ENCODE results near the gene ITGA6.

The ITGA6 gene

DNA sequence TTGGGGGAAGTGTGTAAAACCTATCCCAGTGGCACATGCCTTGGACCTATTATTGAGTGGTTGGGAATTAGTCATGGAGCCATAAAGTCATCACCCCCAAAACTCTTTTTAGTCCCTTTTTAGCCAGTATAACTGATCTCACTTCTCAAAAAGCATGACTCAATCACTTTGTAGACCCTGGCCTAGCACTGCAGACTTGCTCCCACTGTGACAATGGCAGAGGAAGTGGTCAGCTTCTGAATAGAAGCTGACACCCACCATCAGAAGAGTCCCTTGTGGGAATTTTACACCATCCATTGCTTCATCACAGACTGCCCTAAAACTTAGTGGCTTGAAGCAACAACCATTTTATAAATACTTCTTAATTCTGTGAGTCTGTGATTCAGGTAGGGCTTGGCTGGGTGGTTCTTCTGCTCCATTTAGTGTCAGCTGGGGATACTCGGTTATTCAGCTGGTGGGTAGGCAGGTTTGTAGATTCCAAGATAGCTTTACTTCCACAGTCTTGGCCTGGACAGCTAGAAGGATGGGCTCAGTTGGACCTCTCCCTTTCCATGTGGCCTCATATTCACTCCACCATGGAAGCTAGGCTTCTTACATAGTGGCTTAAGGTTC, 10.8 kb upstream of the ITGA6 start:
- no peak for DNase-seq

GRCh38 chr2:172420216-172420615, 7.2 kb upstream of the ITGA6 start:
- DNase-seq, result no peak

- no peak for DNase-seq
Observed at GRCh38 chr2:172423160-172423559, 4.2 kb upstream of the ITGA6 start.

GRCh38 chr2:172425336-172425735, 2.0 kb upstream of the ITGA6 start:
- no peak for DNase-seq

- no peak for DNase-seq
Observed at GRCh38 chr2:172426635-172427255, 641 bp upstream of the ITGA6 start.

GRCh38 chr2:172427990-172428831, 825 bp downstream of the ITGA6 start:
- DNase-seq, result peak; percentile 56 to 65

GRCh38 chr2:172428832-172429210, 1.4 kb downstream of the ITGA6 start:
- no peak for DNase-seq

GRCh38 chr2:172429301-172429968, 2.0 kb downstream of the ITGA6 start:
- DNase-seq, result no peak

GRCh38 chr2:172430027-172430426, 2.6 kb downstream of the ITGA6 start:
- DNase-seq, result no peak

DNA sequence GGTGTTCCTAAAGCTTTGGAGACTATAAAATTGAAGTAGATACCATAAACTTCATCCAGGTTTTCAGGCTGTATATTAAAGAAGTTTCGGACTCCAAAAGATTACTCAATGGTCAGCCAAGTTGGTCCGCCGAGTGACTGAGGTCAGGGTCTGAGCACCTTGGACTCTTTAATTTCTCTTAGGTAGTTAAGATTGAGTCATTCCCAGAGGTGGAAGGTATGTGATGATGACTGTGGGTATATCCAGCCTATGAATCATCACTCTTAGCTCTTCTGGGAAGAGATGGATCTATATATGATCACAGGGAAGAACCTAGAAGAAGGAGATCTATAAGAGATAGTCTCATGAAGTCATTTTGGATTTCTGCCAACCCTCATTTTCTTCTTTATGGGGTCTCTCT, 3.3 kb downstream of the ITGA6 start:
- DNase-seq, result no peak

DNA sequence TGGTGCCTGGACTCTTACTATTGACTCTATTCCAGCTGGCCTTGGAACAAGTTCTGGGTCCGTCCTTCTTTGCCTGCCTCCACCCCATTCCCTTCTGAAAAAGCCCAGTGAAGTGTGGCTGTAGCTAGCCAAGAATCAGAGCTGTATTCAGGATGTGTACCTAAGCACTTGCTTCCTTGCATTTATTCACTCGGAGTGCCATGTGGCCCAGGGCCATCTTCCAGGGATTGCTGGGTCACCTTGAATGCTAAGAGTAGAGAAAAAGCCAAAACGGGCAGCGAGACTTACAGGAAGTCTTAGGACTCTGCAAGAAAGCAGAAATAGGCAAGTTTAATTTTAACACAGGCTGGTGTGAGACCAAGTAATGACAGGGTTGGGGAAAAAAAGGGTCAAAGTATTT, 4.1 kb downstream of the ITGA6 start:
- no peak for DNase-seq

- DNase-seq, result no peak
Observed at GRCh38 chr2:172431993-172432392, 4.6 kb downstream of the ITGA6 start.

- DNase-seq, result no peak
Observed at GRCh38 chr2:172433144-172433543, 5.8 kb downstream of the ITGA6 start.

GRCh38 chr2:172434821-172435605, 7.6 kb downstream of the ITGA6 start:
- DNase-seq, result peak; percentile 43 to 80

DNA sequence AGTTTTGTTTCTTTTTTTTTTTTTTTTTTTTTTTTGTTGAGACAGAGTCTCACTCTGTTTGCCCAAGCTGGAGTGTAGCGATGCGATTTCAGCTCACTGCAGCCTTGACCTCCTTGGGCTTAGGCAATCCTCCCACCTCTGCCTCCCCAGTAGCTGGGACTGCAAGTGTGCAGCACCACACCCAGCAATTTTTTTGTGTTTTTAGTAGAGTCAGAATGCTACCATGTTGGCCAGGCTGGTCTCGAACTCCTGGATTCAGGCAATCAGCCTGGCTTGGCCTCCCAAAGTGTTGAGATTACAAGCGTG, 8.2 kb downstream of the ITGA6 start:
- no peak for DNase-seq

GRCh38 chr2:172436889-172437288, 9.5 kb downstream of the ITGA6 start:
- DNase-seq, result no peak

DNA sequence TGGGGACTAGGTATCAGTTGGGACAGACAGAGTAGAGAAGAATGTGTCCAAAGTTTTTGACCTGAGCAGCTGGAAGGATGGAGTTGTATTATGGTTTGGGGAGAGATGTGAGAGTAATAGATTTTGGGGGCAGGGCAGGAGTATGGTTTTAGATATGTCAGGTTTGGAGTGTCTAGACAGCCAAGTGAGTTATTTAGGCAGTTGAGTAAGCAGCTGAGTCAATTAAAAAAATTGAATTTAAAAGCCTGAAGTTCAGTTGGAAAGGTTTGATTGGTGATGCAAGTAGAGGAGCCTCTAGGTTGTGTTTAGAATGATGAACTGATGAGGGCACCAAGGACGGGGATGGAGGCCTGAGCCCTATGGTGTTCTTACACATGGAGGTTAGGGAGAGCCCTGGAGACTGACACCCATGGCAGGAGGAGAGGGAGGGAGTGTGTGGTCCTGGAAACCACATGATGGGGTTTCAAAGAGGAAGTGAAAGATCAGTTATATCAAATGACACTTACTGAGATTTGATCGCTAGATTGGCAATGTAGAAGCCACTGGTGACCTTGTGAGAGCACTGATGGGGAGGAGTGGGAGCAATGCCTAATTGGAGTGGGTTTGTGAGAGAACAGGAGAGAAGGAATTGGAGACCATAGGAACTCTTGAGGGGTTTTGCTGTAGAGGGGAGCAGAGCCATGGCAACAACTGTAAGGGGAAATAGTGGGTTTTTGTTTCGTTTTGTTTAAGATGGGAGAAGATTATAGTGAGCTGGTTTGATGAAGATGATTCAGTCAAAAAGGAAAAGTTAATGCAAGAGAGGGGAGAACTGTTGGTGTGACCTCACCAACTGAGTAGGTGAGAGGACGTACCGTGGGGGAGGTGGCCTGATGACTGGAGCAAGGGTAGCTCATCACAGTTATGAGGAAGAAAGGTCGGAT, 10.3 kb downstream of the ITGA6 start:
- DNase-seq, result peak in 1 of 2 donors; percentile 37

DNA sequence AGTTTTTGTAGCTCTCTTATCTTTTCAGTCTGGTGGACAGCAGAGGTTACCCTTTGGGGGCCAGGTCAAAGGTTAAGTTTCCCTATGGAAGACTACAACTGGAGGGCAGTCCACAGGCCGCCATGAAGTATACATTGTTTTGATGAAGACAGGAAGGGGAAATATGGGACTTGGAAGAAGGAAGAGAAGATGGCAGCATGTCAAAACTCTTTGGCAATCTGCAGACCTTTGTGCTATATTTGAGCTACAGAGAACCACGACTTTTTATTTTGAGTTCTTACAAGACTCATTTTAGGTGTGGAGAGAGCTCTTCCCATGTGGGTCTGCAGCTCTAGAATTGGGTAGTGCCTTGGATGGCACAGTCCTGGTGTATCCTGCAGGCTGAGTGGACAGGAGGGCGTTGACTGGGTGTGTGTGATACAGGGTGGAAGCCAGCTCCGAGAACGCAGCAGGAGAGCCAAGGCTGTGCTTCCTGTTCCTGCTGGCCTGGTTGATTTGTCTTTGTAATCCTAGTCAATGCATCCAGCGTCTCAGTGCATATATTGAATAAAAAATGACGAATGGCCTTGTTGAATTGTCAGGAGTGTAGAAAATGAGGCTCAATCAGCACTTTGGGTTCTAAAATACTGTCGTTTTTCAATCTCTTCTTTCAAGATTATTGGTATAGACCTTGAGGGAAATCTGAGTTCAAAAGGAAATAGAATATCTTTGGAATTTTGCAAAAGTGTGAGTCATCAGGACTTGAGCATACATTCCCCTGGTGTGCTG, 11.5 kb downstream of the ITGA6 start:
- DNase-seq, result no peak

DNA sequence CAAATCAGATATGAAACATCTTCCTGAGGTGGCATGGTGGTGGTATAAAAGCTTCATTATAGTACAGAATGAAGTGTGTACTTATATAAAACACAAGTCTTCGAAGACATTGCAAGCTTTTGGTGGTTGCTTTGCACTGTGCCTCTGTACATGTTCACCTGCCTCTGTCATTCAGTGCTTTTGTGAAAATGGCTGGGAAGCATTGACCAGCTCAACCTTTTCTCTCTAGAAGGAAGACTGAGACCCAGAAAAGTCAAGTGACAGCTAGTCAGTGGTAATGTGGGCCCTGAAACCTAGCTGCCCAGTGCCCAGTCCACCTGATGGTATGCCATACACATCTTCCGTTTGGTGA, 12.1 kb downstream of the ITGA6 start:
- no peak for DNase-seq

DNA sequence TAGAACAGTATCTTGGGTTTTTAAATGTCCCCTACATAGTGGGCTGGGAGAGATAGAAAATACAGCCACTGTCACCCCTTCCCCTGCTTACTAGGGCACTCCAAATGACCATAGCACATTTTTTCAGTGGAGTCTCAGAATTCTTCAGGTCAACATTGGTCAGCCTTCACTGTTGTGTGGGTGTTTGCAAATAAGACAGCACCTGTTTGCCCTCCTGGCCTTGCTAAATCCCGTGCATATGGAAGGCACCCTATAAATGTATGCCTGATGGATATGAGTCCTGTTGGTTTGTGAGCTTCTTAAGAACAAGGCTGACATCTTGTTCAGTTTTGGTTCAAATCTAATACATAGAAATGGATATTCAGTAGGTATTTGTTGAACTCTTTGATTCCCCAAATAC, 12.5 kb downstream of the ITGA6 start:
- no peak for DNase-seq

- DNase-seq, result no peak
Observed at GRCh38 chr2:172440795-172441194, 13.4 kb downstream of the ITGA6 start.
